GM12865 (cell line): ENCODE measurements around the gene GRID1.

ENCODE experiments used
- DNase-seq: peaks from one replicate; pipeline ENCODE4 v3.0.0; 2010; ENCODE audit warnings: low read depth
- H3K4me3 ChIP-seq: 2 replicates; pipeline ENCODE4 v1.5.1; 2011; ENCODE audit warnings: mild to moderate bottlenecking, low read depth, low read length, control low read depth
- CTCF ChIP-seq: IDR thresholded peaks from 2 replicates; pipeline ENCODE4 v1.5.1; 2011; ENCODE audit warnings: low read length, control low read depth, low read depth, inconsistent platforms; ENCODE audit not compliant: insufficient read depth; ENCODE audit errors: missing control alignments

GRID1 gene

GRCh38 chr10:86193841-86194240 lies 172.8 kb downstream of the GRID1 start:
- no peak for TF ChIP-seq CTCF
- no peak for DNase-seq

GRCh38 chr10:86192691-86193090 lies 173.9 kb downstream of the GRID1 start:
- no peak overlapping the region for H3K4me3 ChIP-seq
- no peak for DNase-seq
- TF ChIP-seq CTCF, result no peak

More at GRCh38 chr10:86193841-86194240, 172.8 kb downstream of the GRID1 start:
- no peak overlapping the region for H3K4me3 ChIP-seq

- no peak for DNase-seq
- no peak overlapping the region for H3K4me3 ChIP-seq
- no peak for TF ChIP-seq CTCF
Observed at GRCh38 chr10:86192147-86192546, 174.4 kb downstream of the GRID1 start.

- TF ChIP-seq CTCF, result no peak
Observed at GRCh38 chr10:86191686-86192085, 174.9 kb downstream of the GRID1 start.

GRCh38 chr10:86191166-86191565 lies 175.4 kb downstream of the GRID1 start:
- no peak overlapping the region for H3K4me3 ChIP-seq
- TF ChIP-seq CTCF, result no peak
- DNase-seq, result no peak

More at GRCh38 chr10:86191686-86192085, 174.9 kb downstream of the GRID1 start:
- DNase-seq, result no peak
- H3K4me3 ChIP-seq, result no peak overlapping the region

GRCh38 chr10:86190291-86190690 lies 176.3 kb downstream of the GRID1 start:
- no peak for TF ChIP-seq CTCF
- H3K4me3 ChIP-seq, result no peak overlapping the region
- DNase-seq, result no peak

GRCh38 chr10:86189891-86190290 lies 176.7 kb downstream of the GRID1 start:
- H3K4me3 ChIP-seq, result no peak overlapping the region
- TF ChIP-seq CTCF, result no peak
- no peak for DNase-seq
